ENCODE measurements around the gene ZC3H4.

DNA sequence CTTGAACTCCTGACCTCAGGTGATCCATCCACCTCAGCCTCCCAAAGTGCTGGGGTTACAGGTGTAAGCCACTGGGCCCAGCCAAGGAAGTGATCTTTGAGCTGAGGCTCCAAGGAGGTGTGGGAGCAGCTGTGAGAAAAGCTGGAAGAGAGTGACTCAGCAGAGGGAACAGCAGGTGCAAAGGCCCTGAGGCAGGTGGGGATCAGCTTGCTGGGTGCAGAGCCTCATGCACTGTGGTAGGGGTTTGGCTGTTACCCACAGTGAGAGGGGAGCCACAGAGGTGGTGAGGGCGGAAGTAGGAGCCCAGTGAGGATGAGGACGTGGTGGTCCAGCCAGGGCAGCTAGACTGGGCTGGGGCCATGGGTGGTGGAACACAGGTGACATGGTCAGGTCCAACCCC lies 87.4 kb downstream of the ZC3H4 start:
- TF ChIP-seq, protein P1, sequence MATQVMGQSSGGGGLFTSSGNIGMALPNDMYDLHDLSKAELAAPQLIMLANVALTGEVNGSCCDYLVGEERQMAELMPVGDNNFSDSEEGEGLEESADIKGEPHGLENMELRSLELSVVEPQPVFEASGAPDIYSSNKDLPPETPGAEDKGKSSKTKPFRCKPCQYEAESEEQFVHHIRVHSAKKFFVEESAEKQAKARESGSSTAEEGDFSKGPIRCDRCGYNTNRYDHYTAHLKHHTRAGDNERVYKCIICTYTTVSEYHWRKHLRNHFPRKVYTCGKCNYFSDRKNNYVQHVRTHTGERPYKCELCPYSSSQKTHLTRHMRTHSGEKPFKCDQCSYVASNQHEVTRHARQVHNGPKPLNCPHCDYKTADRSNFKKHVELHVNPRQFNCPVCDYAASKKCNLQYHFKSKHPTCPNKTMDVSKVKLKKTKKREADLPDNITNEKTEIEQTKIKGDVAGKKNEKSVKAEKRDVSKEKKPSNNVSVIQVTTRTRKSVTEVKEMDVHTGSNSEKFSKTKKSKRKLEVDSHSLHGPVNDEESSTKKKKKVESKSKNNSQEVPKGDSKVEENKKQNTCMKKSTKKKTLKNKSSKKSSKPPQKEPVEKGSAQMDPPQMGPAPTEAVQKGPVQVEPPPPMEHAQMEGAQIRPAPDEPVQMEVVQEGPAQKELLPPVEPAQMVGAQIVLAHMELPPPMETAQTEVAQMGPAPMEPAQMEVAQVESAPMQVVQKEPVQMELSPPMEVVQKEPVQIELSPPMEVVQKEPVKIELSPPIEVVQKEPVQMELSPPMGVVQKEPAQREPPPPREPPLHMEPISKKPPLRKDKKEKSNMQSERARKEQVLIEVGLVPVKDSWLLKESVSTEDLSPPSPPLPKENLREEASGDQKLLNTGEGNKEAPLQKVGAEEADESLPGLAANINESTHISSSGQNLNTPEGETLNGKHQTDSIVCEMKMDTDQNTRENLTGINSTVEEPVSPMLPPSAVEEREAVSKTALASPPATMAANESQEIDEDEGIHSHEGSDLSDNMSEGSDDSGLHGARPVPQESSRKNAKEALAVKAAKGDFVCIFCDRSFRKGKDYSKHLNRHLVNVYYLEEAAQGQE (IDR thresholded peaks at IDR 0.05; ENCODE audit: low read depth, low read length) = no peak
- TF ChIP-seq BHLHE40 (IDR thresholded peaks at IDR 0.05; ENCODE audit: borderline replicate concordance in 1 of 2, low read depth in 2 of 2, low read length in 1 of 2) = no peak
- TF ChIP-seq SIX5 (IDR thresholded peaks at IDR 0.05; ENCODE audit: low read depth, low read length, severe bottlenecking) = no peak
- TF ChIP-seq, protein P2, sequence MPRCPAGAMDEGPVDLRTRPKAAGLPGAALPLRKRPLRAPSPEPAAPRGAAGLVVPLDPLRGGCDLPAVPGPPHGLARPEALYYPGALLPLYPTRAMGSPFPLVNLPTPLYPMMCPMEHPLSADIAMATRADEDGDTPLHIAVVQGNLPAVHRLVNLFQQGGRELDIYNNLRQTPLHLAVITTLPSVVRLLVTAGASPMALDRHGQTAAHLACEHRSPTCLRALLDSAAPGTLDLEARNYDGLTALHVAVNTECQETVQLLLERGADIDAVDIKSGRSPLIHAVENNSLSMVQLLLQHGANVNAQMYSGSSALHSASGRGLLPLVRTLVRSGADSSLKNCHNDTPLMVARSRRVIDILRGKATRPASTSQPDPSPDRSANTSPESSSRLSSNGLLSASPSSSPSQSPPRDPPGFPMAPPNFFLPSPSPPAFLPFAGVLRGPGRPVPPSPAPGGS (IDR thresholded peaks at IDR 0.05; ENCODE audit: borderline replicate concordance, insufficient read depth, low read depth, low read length, poor library complexity, severe bottlenecking) = no peak
- no peak for TF ChIP-seq EZH2 (IDR thresholded peaks at IDR 0.05; ENCODE audit: borderline replicate concordance, control insufficient read depth, low read depth, low read length)
- TF ChIP-seq IRF4 (IDR thresholded peaks at IDR 0.05; ENCODE audit: low read depth, low read length) = no peak

Data from GM12878 (cell line).